KMS-11 (cell line): ENCODE data around the gene ASL.
"Not testable (repeated sequence)": the region's sequence is repeated elsewhere in the genome, so short reads cannot be mapped to it uniquely, and the experiment has no call there.

ENCODE experiments used
- H2AFZ ChIP-seq: fragments of 200-600 bp; sonication (generic); 2 replicates; pipeline ENCODE4 v1.6.1; 2016; ENCODE audit warnings: antibody characterized with exemption, mixed run types, low read depth
- H3K27ac ChIP-seq: fragments of 200-600 bp; sonication (generic); 2 replicates; pipeline ENCODE4 v1.6.1; 2016; ENCODE audit warnings: mild to moderate bottlenecking, mixed run types
- H3K27me3 ChIP-seq: fragments of 200-600 bp; sonication (generic); 2 replicates; pipeline ENCODE4 v1.6.1; 2017; ENCODE audit warnings: mild to moderate bottlenecking, low read depth, mixed run types, moderate library complexity; ENCODE audit not compliant: insufficient read depth
- H3K36me3 ChIP-seq: fragments of 200-600 bp; sonication (generic); 2 replicates; pipeline ENCODE4 v1.6.1; 2017; ENCODE audit warnings: mild to moderate bottlenecking, mixed run types; ENCODE audit not compliant: insufficient read depth
- H3K4me1 ChIP-seq: fragments of 200-600 bp; sonication (generic); 2 replicates; pipeline ENCODE4 v1.6.1; 2016; ENCODE audit warnings: mild to moderate bottlenecking, low read depth, mixed run types; ENCODE audit not compliant: poor library complexity, severe bottlenecking
- H3K4me2 ChIP-seq: fragments of 200-600 bp; sonication (generic); 2 replicates; pipeline ENCODE4 v1.7.0; 2016; ENCODE audit warnings: mild to moderate bottlenecking, mixed run types
- H3K4me3 ChIP-seq: fragments of 200-600 bp; sonication (generic); IDR thresholded peaks from 2 replicates; pipeline ENCODE4 v1.6.1; 2017; ENCODE audit warnings: low read depth, low read length, mixed read lengths; ENCODE audit not compliant: insufficient read depth
- H3K79me2 ChIP-seq: fragments of 200-600 bp; sonication (generic); 2 replicates; pipeline ENCODE4 v1.6.1; 2016; ENCODE audit warnings: low read depth, mixed run types; ENCODE audit not compliant: insufficient read depth
- H3K9ac ChIP-seq: fragments of 200-600 bp; sonication (generic); 2 replicates; pipeline ENCODE4 v1.6.1; 2016; ENCODE audit warnings: mild to moderate bottlenecking, mixed run types
- H4K20me1 ChIP-seq: fragments of 200-600 bp; sonication (generic); 2 replicates; pipeline ENCODE4 v1.6.1; 2016; ENCODE audit warnings: mild to moderate bottlenecking, mixed run types; ENCODE audit not compliant: insufficient read depth
- TF ChIP-seq, protein P1 (sequence below): fragments of 200-600 bp; sonication (generic); conservative IDR thresholded peaks from 2 replicates; pipeline ENCODE4 v1.6.1; 2017; ENCODE audit warnings: low read depth, mild to moderate bottlenecking, antibody characterized with exemption, low read length, moderate library complexity, mixed read lengths

ASL gene

GRCh38 chr7:66095010-66095409, 19.4 kb downstream of the ASL start:
- Histone ChIP-seq H3K4me1 (peaks cover 6% of the 10 kb centered on the region), H3K27me3 (no peaks in the 10 kb centered on the region), H3K4me2 (no peak overlapping the region), H3K27ac (no peak overlapping the region), H3K36me3 (no peaks in the 10 kb centered on the region), H3K9ac (no peak overlapping the region), H2AFZ (no peak overlapping the region), H3K4me3 (no peak overlapping the region), H3K79me2 (no peaks in the 10 kb centered on the region), H4K20me1 (no peaks in the 10 kb centered on the region)
- TF ChIP-seq, protein P1, sequence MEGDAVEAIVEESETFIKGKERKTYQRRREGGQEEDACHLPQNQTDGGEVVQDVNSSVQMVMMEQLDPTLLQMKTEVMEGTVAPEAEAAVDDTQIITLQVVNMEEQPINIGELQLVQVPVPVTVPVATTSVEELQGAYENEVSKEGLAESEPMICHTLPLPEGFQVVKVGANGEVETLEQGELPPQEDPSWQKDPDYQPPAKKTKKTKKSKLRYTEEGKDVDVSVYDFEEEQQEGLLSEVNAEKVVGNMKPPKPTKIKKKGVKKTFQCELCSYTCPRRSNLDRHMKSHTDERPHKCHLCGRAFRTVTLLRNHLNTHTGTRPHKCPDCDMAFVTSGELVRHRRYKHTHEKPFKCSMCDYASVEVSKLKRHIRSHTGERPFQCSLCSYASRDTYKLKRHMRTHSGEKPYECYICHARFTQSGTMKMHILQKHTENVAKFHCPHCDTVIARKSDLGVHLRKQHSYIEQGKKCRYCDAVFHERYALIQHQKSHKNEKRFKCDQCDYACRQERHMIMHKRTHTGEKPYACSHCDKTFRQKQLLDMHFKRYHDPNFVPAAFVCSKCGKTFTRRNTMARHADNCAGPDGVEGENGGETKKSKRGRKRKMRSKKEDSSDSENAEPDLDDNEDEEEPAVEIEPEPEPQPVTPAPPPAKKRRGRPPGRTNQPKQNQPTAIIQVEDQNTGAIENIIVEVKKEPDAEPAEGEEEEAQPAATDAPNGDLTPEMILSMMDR = no peak

- Histone ChIP-seq H3K4me3 (no peak overlapping the region), H3K36me3 (no peaks in the 10 kb centered on the region), H3K4me1 (peaks cover 7% of the 10 kb centered on the region), H3K27ac (no peak overlapping the region), H3K4me2 (no peak overlapping the region), H4K20me1 (no peaks in the 10 kb centered on the region), H3K9ac (no peak overlapping the region), H2AFZ (no peak overlapping the region), H3K27me3 (no peaks in the 10 kb centered on the region), H3K79me2 (no peaks in the 10 kb centered on the region)
- TF ChIP-seq, protein P1 = no peak
Observed at GRCh38 chr7:66099232-66099550, 23.6 kb downstream of the ASL start.

DNA sequence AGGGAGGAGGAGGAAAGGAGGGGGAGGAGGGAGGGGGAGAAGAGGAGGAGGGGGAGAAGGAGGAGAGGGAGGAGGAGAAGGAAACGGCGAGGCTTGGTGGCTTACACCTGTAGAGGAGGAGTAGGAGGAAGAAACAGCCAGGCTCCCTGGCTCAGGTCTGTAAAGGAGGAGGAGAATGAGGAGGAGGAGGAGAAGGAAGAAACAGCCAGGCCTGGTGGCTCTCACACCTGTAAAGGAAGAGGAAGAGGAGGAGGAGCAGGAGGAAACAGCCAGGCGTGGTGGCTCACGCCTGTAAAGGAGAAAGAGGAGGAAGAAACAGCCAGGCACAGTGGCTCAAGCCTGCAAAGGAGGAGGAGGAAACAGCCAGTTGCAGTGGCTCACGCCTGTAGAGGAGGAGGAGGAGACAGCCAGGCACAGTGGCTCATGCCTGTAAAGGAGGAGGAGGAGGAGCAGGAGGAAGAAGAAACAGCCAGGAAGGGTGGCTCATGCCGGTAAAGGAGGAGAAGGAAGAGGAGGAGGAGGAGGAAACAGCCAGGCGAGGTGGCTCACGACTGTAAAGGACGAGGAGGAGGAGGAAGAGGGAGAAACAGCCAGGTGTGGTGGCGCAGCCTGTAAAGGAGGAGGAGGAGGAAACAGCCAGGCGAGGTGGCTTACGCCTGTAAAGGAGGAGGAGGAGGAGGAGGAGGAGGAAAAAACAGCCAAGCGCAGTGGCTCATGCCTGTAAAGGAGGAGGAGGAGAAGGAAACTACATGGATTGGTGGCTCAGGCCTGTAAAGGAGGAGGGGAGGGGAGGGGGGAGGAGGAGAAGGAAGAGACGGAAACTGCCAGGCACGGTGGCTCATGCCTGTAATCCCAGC, 24.2 kb downstream of the ASL start:
- Histone ChIP-seq H3K36me3 (no peaks in the 10 kb centered on the region), H4K20me1 (no peaks in the 10 kb centered on the region), H3K79me2 (no peaks in the 10 kb centered on the region), H3K4me3 (no peak overlapping the region), H3K9ac (no peak overlapping the region), H3K27me3 (no peaks in the 10 kb centered on the region), H3K4me2 (peak overlapping the region; percentile 36), H3K27ac (peak overlapping the region; percentile 7; the same call in 1 of the 2 replicates), H3K4me1 (peaks cover 7% of the 10 kb centered on the region), H2AFZ (peak overlapping the region; percentile 69; the same call in 1 of the 2 replicates)
- TF ChIP-seq, protein P1 = no peak

GRCh38 chr7:66100408-66101050, 24.9 kb downstream of the ASL start:
- Histone ChIP-seq H4K20me1 (no peaks in the 10 kb centered on the region), H3K27ac (no peak overlapping the region), H3K9ac (no peak overlapping the region), H3K27me3 (no peaks in the 10 kb centered on the region), H3K4me3 (no peak overlapping the region), H3K4me2 (peak overlapping the region; percentile 36; the same call in 1 of the 2 replicates), H2AFZ (peak overlapping the region; percentile 69; the same call in 1 of the 2 replicates), H3K36me3 (no peaks in the 10 kb centered on the region), H3K4me1 (peaks cover 7% of the 10 kb centered on the region), H3K79me2 (no peaks in the 10 kb centered on the region)
- TF ChIP-seq, protein P1 = no peak

- H3K36me3 ChIP-seq, H3K4me2 ChIP-seq, H3K79me2 ChIP-seq, H3K27ac ChIP-seq, H3K4me1 ChIP-seq, H3K9ac ChIP-seq, H4K20me1 ChIP-seq, H2AFZ ChIP-seq, H3K4me3 ChIP-seq, H3K27me3 ChIP-seq: not testable (repeated sequence)
Observed at GRCh38 chr7:66102168-66102567, 26.5 kb downstream of the ASL start.

- H4K20me1 ChIP-seq, H2AFZ ChIP-seq, H3K79me2 ChIP-seq, H3K4me3 ChIP-seq, H3K27me3 ChIP-seq, H3K27ac ChIP-seq, H3K36me3 ChIP-seq, H3K4me1 ChIP-seq, H3K9ac ChIP-seq, H3K4me2 ChIP-seq: not testable (repeated sequence)
Observed at GRCh38 chr7:66103994-66104393, 28.4 kb downstream of the ASL start.
